Measurements from ENCODE around the gene DAB2IP.
A peak's percentile ranks its signal among the peaks of the same experiment; 100 is the strongest.

The DAB2IP gene

DNA sequence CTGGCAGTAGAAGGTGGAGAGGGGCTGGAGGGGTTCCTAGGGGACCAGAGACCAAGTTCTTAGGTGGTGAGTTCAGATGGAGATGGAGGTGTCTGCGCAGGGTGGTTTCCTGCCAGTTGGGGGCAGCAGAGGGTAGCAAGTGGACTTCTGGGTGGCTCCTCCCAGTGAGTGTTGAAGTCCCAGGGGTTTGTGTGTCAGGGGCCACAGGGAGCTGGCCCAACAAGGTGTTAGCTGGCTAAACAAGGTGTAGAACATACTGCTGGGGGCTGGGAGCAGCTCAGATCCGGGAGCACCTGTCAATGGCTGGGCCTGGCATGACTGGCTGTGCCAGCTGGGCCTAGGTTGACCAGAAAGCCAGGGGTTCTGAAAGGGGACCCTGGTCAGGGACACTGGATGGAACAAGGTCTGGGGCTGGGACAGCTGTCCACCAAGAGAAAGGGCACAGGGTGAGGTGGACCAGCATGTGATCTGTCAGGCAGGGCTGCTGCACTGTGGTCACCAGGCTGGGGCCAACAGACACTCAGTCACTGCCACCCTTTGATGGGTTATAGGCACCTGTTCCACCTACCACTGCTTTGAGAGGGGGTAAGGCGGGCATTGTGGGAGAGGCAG is 35.6 kb downstream of the DAB2IP start:
- DNase-seq (ENCODE audit: low spot score), result peak; percentile 89
- TF ChIP-seq, protein P1, sequence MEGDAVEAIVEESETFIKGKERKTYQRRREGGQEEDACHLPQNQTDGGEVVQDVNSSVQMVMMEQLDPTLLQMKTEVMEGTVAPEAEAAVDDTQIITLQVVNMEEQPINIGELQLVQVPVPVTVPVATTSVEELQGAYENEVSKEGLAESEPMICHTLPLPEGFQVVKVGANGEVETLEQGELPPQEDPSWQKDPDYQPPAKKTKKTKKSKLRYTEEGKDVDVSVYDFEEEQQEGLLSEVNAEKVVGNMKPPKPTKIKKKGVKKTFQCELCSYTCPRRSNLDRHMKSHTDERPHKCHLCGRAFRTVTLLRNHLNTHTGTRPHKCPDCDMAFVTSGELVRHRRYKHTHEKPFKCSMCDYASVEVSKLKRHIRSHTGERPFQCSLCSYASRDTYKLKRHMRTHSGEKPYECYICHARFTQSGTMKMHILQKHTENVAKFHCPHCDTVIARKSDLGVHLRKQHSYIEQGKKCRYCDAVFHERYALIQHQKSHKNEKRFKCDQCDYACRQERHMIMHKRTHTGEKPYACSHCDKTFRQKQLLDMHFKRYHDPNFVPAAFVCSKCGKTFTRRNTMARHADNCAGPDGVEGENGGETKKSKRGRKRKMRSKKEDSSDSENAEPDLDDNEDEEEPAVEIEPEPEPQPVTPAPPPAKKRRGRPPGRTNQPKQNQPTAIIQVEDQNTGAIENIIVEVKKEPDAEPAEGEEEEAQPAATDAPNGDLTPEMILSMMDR (conservative IDR thresholded peaks at IDR 0.05; ENCODE audit: low read depth), result peak; percentile 97
- ChIA-PET CTCF (interaction anchor here (0.5 to 1.5 kb wide), 27 partner anchors 9 to 319 kb away, joined by 3 to 17 read pairs (median 4); no protein-coding TSS in a partner anchor), POLR2A (ENCODE audit: low non-redundant PET) (no interaction called here)
- H3K27ac ChIP-seq, result no peak overlapping the region

DNA sequence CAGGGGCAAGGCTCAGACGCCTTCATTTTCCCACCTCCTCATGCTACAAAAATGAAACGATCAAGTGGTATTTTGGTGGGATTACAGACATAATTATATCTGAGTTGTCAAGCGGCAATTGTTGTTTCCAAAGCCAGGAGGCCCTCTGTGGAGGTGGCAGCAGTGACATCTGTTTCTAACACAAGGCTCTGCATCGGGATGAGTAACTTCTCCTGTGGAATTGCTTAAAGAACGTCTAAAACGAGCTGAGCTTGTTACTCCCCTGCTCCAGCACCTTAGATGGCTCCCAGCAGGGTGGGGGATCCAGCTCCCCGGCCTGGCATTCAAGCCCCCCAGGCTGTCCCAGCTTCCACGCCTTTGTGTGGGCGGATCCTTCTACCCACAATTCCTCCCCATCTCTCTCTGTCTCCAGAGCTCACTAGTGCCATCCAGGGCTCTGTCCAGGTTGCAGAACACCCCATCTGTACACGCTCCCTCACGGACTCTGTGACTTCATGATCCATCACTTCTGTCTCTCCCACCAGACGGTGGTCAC is 36.8 kb downstream of the DAB2IP start:
- no peak for DNase-seq (ENCODE audit: low spot score)
- H3K27ac ChIP-seq, result no peak overlapping the region
- POLR2A ChIA-PET (ENCODE audit: low non-redundant PET), result no interaction called here
- CTCF ChIA-PET, result interaction anchor here (0.6 to 1.5 kb wide), 5 partner anchors 14 to 220 kb away, joined by 3 to 10 read pairs (median 3); no protein-coding TSS in a partner anchor
- TF ChIP-seq, protein P1 (conservative IDR thresholded peaks at IDR 0.05; ENCODE audit: low read depth), result no peak

DNA sequence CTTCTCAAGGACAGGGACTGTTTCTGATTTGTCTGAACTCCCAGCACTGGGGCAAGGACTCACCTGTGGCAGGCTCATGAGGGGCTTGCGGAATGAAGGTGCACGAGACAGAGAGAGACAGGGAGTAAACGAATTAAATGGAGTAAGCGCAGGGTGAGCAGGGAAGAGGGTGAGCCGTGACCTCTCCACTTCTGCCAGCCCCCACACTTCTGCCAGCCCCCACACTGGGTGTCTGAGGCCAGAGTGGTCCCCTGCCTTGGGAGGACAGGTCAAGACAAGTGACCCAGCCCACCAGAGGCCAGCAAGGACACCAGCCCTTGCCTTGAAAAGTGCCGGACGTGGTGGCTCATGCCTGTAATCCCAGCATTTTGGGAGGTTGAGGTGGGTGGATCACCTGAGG is 37.2 kb downstream of the DAB2IP start:
- H3K27ac ChIP-seq, result no peak overlapping the region
- CTCF ChIA-PET, result interaction anchor here (1.2 kb wide), 1 partner anchor 9 kb away, joined by 3 read pairs; no protein-coding TSS in a partner anchor
- POLR2A ChIA-PET (ENCODE audit: low non-redundant PET), result no interaction called here

DNA sequence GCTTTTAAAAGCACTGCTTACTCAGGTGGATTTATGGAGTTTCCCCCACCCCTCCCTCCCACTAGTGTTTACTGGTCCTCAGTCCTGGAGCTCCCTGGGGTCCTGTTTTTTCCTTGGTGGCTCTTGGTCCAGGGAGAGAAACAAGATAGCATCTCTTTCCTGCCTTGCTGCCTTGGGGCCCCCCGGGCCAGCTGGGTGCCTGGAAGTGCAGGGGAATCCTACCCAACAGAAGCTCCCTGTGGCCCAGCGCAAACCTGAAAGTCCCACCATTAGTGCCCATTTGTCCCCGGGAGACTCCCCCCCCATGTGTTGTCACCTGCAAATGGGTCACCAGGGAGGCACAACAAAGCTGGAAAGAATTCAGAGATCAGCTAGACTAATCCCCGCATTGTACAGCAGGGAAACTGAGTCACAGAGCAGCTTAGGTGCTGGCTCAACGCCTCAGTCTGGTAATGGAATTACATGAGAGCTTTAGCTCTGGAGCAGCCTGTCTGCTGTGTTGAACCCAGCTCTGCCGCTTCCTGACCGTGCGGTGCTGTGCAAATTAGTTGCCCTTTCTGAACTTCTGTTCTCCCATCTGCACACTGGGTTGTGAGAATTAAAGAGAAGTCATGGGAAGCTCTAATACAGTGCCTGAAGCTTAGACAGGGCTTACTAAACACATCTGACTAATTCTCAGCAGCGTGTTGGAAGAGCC is 38.2 kb downstream of the DAB2IP start:
- POLR2A ChIA-PET (ENCODE audit: low non-redundant PET), result no interaction called here
- no peak for DNase-seq (ENCODE audit: low spot score)
- CTCF ChIA-PET, result interaction anchor here (0.6 to 1.5 kb wide), 6 partner anchors 8 to 316 kb away, joined by 3 to 11 read pairs (median 5); no protein-coding TSS in a partner anchor
- H3K27ac ChIP-seq, result no peak overlapping the region
- TF ChIP-seq, protein P1 (conservative IDR thresholded peaks at IDR 0.05; ENCODE audit: low read depth), result no peak

More for the DNA sequence above, 37.2 kb downstream of the DAB2IP start:
- DNase-seq (ENCODE audit: low spot score), result no peak
- TF ChIP-seq, protein P1 (conservative IDR thresholded peaks at IDR 0.05; ENCODE audit: low read depth), result no peak

GRCh38 chr9:121690316-121690715 is 38.9 kb downstream of the DAB2IP start:
- ChIA-PET POLR2A (ENCODE audit: low non-redundant PET) (no interaction called here), CTCF (interaction anchor here (0.6 to 1.5 kb wide), 5 partner anchors 30 to 315 kb away, joined by 3 to 11 read pairs (median 4); no protein-coding TSS in a partner anchor)

DNA sequence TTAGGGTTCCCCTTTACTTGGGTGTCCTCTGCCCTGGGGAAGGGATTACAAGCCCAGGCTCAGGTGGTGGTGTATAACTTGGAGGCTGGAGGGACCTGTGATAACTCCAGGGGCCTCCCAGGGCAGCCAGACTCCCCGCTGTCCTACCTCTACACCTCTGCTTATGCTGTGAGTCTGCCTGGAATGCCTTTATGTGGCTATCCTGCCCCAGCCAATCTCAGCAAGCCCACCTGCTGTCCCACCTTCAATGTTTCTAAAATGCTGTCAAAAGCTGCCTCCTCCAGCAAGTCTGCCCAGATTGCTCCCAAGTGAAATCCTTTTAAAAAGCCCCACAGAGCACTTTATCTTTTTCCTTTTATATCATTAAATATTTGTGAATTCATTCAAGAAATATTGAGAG is 39.3 kb downstream of the DAB2IP start:
- no peak for DNase-seq (ENCODE audit: low spot score)
- no peak overlapping the region for H3K27ac ChIP-seq
- CTCF ChIA-PET, result interaction anchor here (0.9 kb wide), 1 partner anchor 81 kb away, joined by 3 read pairs; no protein-coding TSS in a partner anchor
- TF ChIP-seq, protein P1 (conservative IDR thresholded peaks at IDR 0.05; ENCODE audit: low read depth), result no peak
- POLR2A ChIA-PET (ENCODE audit: low non-redundant PET), result no interaction called here

More at GRCh38 chr9:121690316-121690715, 38.9 kb downstream of the DAB2IP start:
- no peak overlapping the region for H3K27ac ChIP-seq
- TF ChIP-seq, protein P1 (conservative IDR thresholded peaks at IDR 0.05; ENCODE audit: low read depth), result no peak
- DNase-seq (ENCODE audit: low spot score), result no peak

Data from RWPE1 (cell line).